Measurements from ENCODE around the gene TPSG1. TPM values are rescaled to one million over a fixed set of nuclear protein-coding genes. Genes with fewer than 3 reads are reported as not detected.
"Not testable (repeated sequence)": the region's sequence is repeated elsewhere in the genome, so short reads cannot be mapped to it uniquely, and the experiment has no call there.

TPSG1 gene
- under 1 TPM in 1 of 2 donors, not detected in 1; 0.54 TPM for total RNA-seq

- no peak for TF ChIP-seq CTCF (IDR thresholded peaks at IDR 0.05)
- ATAC-seq (ENCODE audit: insufficient number of reproducible peaks, low FRiP score, low read depth), result no peak
- Histone ChIP-seq H3K4me1 (ENCODE audit: control insufficient read depth in 1 of 2, low read depth in 2 of 2) (no peaks in the 10 kb centered on the region), H3K4me3 (no peak within 1 kb of the TSS), H3K9me3 (no peaks in the 10 kb centered on the region), H3K27ac (no peak within 1 kb of the TSS), H3K27me3 (replicated peaks; ENCODE audit: insufficient read depth) (no peaks in the 10 kb centered on the region), H3K36me3 (no peaks in the 10 kb centered on the region)
- no peak for DNase-seq (ENCODE audit: low spot score)
These were observed at the start of gene TPSG1 for GRCh38 chr16:1225051-1225451. TSS of gene TPSG1 (minus strand) at chr16:1225268. CDS start at chr16:1225252, 16 bp downstream.

- no peak overlapping the region for H3K27ac ChIP-seq
- peaks cover 0 to 4% of the 10 kb centered on the region in 2 donors for H3K4me1 ChIP-seq (ENCODE audit: control insufficient read depth in 1 of 2, low read depth in 2 of 2)
- no peak for TF ChIP-seq CTCF (IDR thresholded peaks at IDR 0.05)
- H3K36me3 ChIP-seq, result no peaks in the 10 kb centered on the region
- ATAC-seq (ENCODE audit: insufficient number of reproducible peaks, low FRiP score, low read depth) (no peak), DNase-seq (ENCODE audit: low spot score) (no peak)
- no peaks in the 10 kb centered on the region for H3K9me3 ChIP-seq
- H3K27me3 ChIP-seq (replicated peaks; ENCODE audit: insufficient read depth), result no peaks in the 10 kb centered on the region
- H3K4me3 ChIP-seq, result no peak overlapping the region
These were observed 49.7 kb upstream of the TPSG1 start for GRCh38 chr16:1274767-1275166.

- Histone ChIP-seq H3K4me1 (ENCODE audit: control insufficient read depth in 1 of 2, low read depth in 2 of 2) (peaks cover 0 to 4% of the 10 kb centered on the region in 2 donors), H3K9me3 (no peaks in the 10 kb centered on the region), H3K4me3 (no peak overlapping the region), H3K36me3 (no peaks in the 10 kb centered on the region), H3K27me3 (replicated peaks; ENCODE audit: insufficient read depth) (no peaks in the 10 kb centered on the region), H3K27ac (no peak overlapping the region)
- ATAC-seq (ENCODE audit: insufficient number of reproducible peaks, low FRiP score, low read depth) (no peak), DNase-seq (ENCODE audit: low spot score) (no peak)
- TF ChIP-seq CTCF (IDR thresholded peaks at IDR 0.05), result no peak
These were observed 48.7 kb upstream of the TPSG1 start for GRCh38 chr16:1273816-1274215.

- H3K27me3 ChIP-seq (replicated peaks; ENCODE audit: insufficient read depth), result no peaks in the 10 kb centered on the region
These were observed 47.6 kb upstream of the TPSG1 start for GRCh38 chr16:1272453-1273198.

GRCh38 chr16:1271724-1272413 is 46.8 kb upstream of the TPSG1 start:
- H3K27me3 ChIP-seq (replicated peaks; ENCODE audit: insufficient read depth); ATAC-seq (ENCODE audit: insufficient number of reproducible peaks, low FRiP score, low read depth): not testable (repeated sequence)

More at GRCh38 chr16:1272453-1273198, 47.6 kb upstream of the TPSG1 start:
- Histone ChIP-seq H3K27ac (no peak overlapping the region), H3K4me1 (ENCODE audit: control insufficient read depth in 1 of 2, low read depth in 2 of 2) (peaks cover 0 to 4% of the 10 kb centered on the region in 2 donors), H3K4me3 (no peak overlapping the region), H3K9me3 (no peaks in the 10 kb centered on the region), H3K36me3 (no peaks in the 10 kb centered on the region)
- ATAC-seq (ENCODE audit: insufficient number of reproducible peaks, low FRiP score, low read depth) (no peak), DNase-seq (ENCODE audit: low spot score) (no peak)
- TF ChIP-seq CTCF (IDR thresholded peaks at IDR 0.05), result no peak

More at GRCh38 chr16:1271724-1272413, 46.8 kb upstream of the TPSG1 start:
- not testable (repeated sequence) for DNase-seq (ENCODE audit: low spot score); H3K36me3 ChIP-seq; H3K4me1 ChIP-seq (ENCODE audit: control insufficient read depth in 1 of 2, low read depth in 2 of 2); H3K27ac ChIP-seq; H3K4me3 ChIP-seq; H3K9me3 ChIP-seq

All from thoracic aorta (tissue), 2 donors.